GM11168 (cell line): ENCODE data around the gene SLC52A3.
"Not testable (repeated sequence)": the region's sequence is repeated elsewhere in the genome, so short reads cannot be mapped to it uniquely, and the experiment has no call there.

Source experiments
- in situ Hi-C: fragments of 300-500 bp; cut with MboI; formaldehyde crosslinking; loops from one replicate; pipeline ENCODE4 v1.12.0; 2022; ENCODE audit warnings: low sequenced_read_pairs; ENCODE audit not compliant: unreplicated experiment

Gene SLC52A3

GRCh38 chr20:732727-733126, 35.6 kb downstream of the SLC52A3 start:
- in situ Hi-C loops, result no loop called here

GRCh38 chr20:731891-732560, 36.3 kb downstream of the SLC52A3 start:
- in situ Hi-C loops, result no loop called here

DNA sequence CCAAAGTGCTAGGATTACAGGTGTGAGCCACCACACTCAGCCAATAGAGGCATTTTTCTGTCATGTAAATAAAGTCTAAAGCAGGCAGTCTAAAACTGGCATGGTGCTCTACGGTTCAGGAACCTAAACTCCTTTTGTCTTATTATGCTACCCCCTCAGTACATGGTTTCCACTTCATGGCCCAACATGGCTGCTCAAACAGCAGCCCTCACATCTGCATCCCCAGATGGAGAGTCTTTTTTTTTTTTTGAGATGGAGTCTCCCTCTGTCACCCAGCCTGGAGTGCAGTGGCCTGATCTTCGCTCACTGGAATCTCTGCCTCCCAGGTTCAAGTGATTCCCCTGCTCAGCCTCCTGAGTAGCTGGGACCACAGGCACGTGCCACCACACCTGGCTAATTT, 38.3 kb downstream of the SLC52A3 start:
- in situ Hi-C loops, result no loop called here

DNA sequence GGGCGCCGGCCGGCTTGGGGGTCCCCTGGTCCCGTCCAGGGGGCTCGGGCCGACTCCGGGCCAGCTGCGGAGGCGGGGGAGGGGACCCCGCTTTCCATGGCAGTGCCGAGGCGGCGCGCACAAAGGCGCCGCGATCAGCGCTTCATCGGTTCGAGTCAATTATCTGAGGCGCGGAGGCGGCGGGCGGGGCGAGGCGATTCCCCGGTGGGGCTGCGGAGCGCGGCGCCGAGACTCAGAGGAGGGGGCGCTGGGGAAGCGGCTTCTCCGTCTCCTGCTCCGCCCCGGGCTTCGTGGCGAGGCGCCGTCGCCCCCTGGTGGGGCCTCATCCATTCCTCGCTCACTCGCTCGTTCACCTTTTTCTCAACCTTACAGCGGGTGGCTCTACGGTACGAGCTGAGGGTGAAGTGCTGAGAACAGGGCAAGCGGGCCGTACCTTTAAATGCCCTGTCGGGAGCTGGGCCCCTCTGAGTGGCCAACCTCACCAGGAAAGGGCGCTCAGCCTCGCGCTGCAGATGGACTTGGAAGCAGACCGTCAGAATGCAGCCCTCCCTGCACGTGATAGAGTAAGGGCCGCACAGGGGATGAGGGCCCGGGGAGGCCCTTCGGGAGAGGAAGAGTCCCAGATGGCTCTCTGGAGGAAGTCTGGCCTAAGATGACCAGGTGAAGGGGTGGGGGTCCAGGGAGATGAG, 39.9 kb downstream of the SLC52A3 start:
- in situ Hi-C loops, result no loop called here

- in situ Hi-C loops, result no loop called here
These were observed 42.1 kb downstream of the SLC52A3 start for GRCh38 chr20:726160-726559.

- in situ Hi-C loops, result no loop called here
These were observed 42.8 kb downstream of the SLC52A3 start for GRCh38 chr20:725491-725890.

DNA sequence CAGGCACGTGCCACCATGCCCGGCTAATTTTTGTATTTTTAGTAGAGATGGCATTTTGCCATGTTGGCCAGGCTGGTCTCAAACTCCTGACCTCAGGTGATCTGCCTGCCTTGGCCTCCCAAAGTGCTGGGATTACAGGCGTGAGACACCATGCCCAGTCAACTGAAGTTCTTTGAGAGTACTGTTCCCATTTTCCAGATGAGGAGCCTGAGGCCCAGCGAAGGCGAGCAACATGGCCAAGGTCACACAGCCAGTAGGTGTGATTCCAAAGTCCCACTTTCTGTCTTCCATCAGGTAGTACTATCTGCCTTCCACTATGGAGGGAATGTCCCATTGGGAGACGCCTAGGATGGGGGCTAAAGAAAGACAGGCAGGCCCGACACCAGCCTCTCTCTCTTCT, 43.5 kb downstream of the SLC52A3 start:
- in situ Hi-C loops, result not testable (repeated sequence)

- in situ Hi-C loops, result no loop called here
These were observed 44.5 kb downstream of the SLC52A3 start for GRCh38 chr20:723756-724155.

DNA sequence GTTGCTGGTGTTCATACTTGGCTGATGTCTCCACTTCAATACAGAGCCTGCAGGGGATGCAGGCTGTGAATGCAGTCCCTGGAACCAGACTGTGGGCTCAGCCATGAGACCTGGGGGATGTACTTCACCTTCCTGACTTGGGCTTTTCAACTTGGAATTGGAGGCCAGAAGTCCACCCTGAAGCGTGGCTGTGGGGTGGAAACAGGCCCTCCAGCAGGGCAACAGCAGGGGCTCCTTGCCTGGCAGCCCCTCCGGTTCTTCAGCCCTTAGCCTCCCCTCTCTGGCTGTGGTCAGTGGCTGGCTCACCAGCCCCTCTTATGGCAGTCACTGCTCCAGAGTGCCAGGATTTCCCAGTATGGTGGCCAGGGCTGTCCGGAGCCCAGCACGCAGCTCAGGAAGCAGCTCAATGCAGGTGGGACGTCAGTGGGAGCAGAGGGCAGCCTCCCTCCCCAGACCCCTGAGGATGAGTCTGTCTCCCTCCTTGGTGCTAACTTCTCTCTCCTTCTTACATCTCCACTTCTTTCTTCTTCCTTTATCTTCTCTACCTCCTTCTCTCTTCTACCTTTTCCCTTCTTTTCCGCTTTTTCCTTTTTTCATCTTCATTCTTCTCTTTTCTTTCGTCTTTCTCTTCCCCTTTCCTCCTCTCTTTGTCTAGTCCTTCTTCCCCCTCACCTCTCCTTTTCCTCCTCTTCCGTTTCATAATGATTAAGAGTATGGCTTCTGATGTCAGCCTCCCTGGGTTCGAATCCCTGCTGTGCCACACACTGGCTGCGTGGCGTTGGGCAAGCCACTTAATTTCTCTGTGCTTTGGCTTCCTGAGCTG, 45.3 kb downstream of the SLC52A3 start:
- in situ Hi-C loops, result no loop called here

DNA sequence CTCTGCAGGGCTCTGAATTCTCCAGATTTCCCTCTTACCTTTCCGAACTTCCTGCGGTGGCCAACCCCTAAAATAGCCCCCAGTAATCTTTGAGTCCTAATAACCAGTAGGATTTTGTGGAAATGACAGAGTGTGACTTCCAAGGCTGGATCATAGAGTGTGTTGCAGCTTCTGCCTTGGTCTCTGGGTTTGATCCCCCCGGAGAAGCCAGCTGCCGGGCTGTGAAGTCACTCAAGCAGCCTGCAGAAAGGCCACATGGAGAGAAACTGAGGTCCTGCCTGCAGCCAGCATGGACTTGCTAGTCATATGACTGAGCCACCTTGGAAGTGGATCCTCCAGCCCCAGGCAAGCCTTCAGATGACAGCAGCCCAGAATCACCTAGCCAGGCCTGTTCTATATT, 46.4 kb downstream of the SLC52A3 start:
- in situ Hi-C loops, result no loop called here

GRCh38 chr20:719816-720215, 48.5 kb downstream of the SLC52A3 start:
- in situ Hi-C loops, result no loop called here

- in situ Hi-C loops, result no loop called here
These were observed 49.2 kb downstream of the SLC52A3 start for GRCh38 chr20:719068-719467.

GRCh38 chr20:717832-718231, 50.5 kb downstream of the SLC52A3 start:
- in situ Hi-C loops, result no loop called here

GRCh38 chr20:717271-717670, 51.0 kb downstream of the SLC52A3 start:
- in situ Hi-C loops, result no loop called here

DNA sequence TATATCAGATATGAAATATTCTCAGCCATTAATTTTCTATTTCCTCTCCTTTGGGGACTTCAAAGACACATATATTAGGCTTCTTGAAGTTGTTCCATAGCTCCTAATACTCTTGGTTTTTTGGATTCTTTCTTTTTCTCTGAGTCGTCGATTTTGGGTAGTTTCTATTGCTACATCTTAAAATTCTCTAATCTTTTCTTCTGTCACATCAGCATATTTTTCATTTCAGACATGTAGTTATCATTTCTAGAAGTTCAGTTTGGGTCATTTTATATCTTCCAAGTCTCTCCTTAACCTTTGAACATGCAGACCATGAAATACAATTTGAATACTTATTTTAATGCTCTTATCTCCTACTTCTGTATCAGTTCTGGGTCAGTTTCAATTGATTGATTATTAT, 53.8 kb downstream of the SLC52A3 start:
- in situ Hi-C loops, result no loop called here

DNA sequence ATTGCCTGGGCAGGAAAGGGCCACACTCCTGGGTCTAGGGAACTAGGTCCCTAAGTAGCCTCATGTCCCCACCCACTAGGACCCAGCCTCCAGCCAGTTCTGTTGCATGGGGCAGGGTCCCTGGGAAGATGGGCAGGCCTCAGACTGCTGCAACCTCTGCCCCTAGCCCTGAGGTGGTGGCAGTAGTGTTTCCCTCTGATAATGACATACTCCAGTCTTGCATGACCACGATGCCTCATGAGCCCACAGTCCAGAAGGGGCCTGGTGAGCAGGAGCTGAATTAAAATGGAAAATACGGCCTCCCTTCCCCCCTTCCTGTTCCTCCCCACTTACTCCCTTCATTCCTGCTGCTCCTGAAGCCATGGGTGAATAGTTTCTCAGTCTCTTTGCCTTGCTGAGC, 56.7 kb downstream of the SLC52A3 start:
- in situ Hi-C loops, result no loop called here

DNA sequence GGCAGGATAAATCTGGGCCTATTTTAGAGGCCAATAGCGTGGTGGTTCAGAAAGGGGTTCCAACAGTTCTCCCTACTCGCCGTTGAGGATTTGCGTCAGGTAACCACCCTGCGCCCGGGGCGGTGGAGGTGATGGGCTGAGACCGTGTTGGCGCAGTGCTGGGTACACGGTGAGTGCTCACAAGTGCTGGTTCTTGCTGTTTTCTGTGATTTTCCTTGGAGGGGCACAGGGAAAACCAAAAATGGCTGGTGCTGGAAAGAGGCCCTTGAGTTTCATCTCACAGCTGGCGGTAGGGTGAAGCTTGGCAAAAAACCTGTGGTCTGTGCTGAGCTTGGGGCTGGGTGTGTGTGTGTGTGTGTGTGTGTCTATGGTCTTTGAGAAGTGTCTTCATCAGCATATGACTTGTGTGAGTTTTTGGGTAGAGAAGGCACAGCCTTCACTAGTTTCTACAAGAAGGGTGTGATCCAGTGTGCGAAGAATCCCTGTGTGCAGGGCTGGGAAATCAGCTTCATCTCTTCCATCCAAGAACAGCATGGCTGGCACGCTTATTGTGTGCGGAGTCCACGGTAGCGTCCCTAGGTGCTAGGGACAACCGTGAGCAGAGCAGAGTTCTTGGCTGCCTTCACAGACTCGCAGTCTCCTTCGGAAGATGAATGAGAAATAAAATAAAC, 57.4 kb downstream of the SLC52A3 start:
- in situ Hi-C loops, result no loop called here
